ENCODE data around the gene SLC4A2. TPM values are rescaled to one million over a fixed set of nuclear protein-coding genes. Genes with fewer than 3 reads are reported as not detected.

The SLC4A2 gene
- polyA plus RNA-seq, 2 of the 4 experiments (the other 2 are of a cell fraction): 112 to 275 TPM

DNA sequence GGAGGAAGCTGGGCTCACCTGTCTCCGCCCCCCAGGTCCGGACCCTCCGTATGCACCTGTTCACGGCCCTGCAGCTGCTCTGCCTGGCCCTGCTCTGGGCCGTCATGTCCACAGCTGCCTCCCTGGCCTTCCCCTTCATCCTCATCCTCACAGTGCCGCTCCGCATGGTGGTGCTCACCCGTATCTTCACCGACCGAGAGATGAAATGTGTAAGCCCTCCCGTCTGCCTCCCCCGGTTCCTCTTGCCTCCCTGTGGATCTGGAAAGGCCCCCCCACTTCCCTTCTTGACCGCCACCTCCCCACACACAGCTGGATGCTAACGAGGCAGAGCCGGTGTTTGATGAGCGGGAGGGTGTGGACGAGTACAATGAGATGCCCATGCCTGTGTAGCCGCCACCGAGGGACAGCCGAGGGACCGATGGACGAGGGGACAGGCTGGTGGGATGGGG lies 16.6 kb downstream of the SLC4A2 start:
- FAIRE-seq: no peak
- 90% methylated on average over 21 of the region's 22 CpGs for WGBS (ENCODE audit: missing lambda C conversion rate)
- POLR2A ChIA-PET: interaction anchor here (3.7 kb wide), 1 partner anchor 13 kb away, joined by 20 read pairs; no protein-coding TSS in a partner anchor

GRCh38 chr7:151076863-151077704 lies 17.7 kb downstream of the SLC4A2 start:
- ATAC-seq (peak; percentile 33 to 51), FAIRE-seq (no peak), DNase-seq (ENCODE audit: low read depth in 1 of 2, low spot score in 1 of 2) (peak; percentile 69 to 70)
- peak overlapping the region in 1 of 2 experiments; percentile 4; a peak in 2 of 6 replicates for H3K27ac ChIP-seq
- 84% methylated on average over 18 of the region's 33 CpGs for WGBS (ENCODE audit: missing lambda C conversion rate)
- no peak overlapping the region for H3K4me2 ChIP-seq
- POLR2A ChIA-PET: interaction anchor here (3.7 kb wide), 1 partner anchor 14 kb away, joined by 20 read pairs; no protein-coding TSS in a partner anchor
- CTCF ChIA-PET: interaction anchor here (0.8 to 27.1 kb wide), 9 partner anchors 9 to 76 kb away, joined by 3 to 412 read pairs (median 5); partner anchors contain the start of gene AGAP3
- H3K4me3 ChIP-seq: no peak overlapping the region
- H3K9me3 ChIP-seq: no peaks in the 10 kb centered on the region
- peaks cover 44% of the 10 kb centered on the region for H3K4me1 ChIP-seq
- TF ChIP-seq RAD21 (conservative IDR thresholded peaks at IDR 0.05 in 1 of 2, IDR thresholded peaks at IDR 0.05 in 1 of 2) (0 out of 5 replicates have a peak, but pooled peaks of 1 of the 2 experiments have one; percentile 10), E2F6 (IDR thresholded peaks at IDR 0.05; ENCODE audit: borderline replicate concordance, low read depth) (no peak), RCOR1 (IDR thresholded peaks at IDR 0.05; ENCODE audit: low read depth, low read length) (no peak), HMGXB4 (CRISPR knock-in tag; IDR thresholded peaks at IDR 0.05; ENCODE audit: borderline replicate concordance) (no peak), SREBF2 (IDR thresholded peaks at IDR 0.05) (no peak), PHF8 (IDR thresholded peaks at IDR 0.05; ENCODE audit: borderline replicate concordance, low read depth) (no peak), CHD4 (IDR thresholded peaks at IDR 0.05; ENCODE audit: borderline replicate concordance) (no peak), NPAS2 (CRISPR knock-in tag; IDR thresholded peaks at IDR 0.05; ENCODE audit: borderline replicate concordance) (no peak), EP300 (IDR thresholded peaks at IDR 0.05) (no peak), KDM5A (IDR thresholded peaks at IDR 0.05) (no peak), MYC (IDR thresholded peaks at IDR 0.05; ENCODE audit: borderline replicate concordance, low read length) (no peak), FOSB (CRISPR knock-in tag; IDR thresholded peaks at IDR 0.05) (no peak), CEBPB (IDR thresholded peaks at IDR 0.05) (no peak), JUN (IDR thresholded peaks at IDR 0.05) (0 out of 5 replicates have a peak, but pooled peaks of 1 of the 2 experiments have one; percentile 44), MAFK (IDR thresholded peaks at IDR 0.05; ENCODE audit: partially characterized antibody) (no peak), FOSL2 (IDR thresholded peaks at IDR 0.05) (no peak), FOSL2 (CRISPR knock-in tag; IDR thresholded peaks at IDR 0.05) (no peak)
- TF ChIP-seq, protein P1, sequence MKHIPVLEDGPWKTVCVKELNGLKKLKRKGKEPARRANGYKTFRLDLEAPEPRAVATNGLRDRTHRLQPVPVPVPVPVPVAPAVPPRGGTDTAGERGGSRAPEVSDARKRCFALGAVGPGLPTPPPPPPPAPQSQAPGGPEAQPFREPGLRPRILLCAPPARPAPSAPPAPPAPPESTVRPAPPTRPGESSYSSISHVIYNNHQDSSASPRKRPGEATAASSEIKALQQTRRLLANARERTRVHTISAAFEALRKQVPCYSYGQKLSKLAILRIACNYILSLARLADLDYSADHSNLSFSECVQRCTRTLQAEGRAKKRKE (CRISPR knock-in tag; IDR thresholded peaks at IDR 0.05; ENCODE audit: low read depth): no peak

More for the DNA sequence above, 16.6 kb downstream of the SLC4A2 start:
- CTCF ChIA-PET: interaction anchor here (0.6 to 27.1 kb wide), 13 partner anchors 9 to 92 kb away, joined by 3 to 412 read pairs (median 4); partner anchors contain the start of gene AGAP3
- Histone ChIP-seq H3K9me3 (no peaks in the 10 kb centered on the region), H3K4me1 (peaks cover 33% of the 10 kb centered on the region), H3K4me2 (no peak overlapping the region), H3K4me3 (no peak overlapping the region), H3K27ac (no peak overlapping the region)
- ATAC-seq (no peak), DNase-seq (ENCODE audit: low read depth in 1 of 2, low spot score in 1 of 2) (no peak)
- TF ChIP-seq MYC (IDR thresholded peaks at IDR 0.05; ENCODE audit: borderline replicate concordance, low read length) (no peak), POLR2A (IDR thresholded peaks at IDR 0.05; ENCODE audit: low read length) (no peak), ZSCAN20 (CRISPR knock-in tag; IDR thresholded peaks at IDR 0.05) (no peak), PBX3 (IDR thresholded peaks at IDR 0.05) (no peak; the same call in 1 of the 2 replicates), FOSB (CRISPR knock-in tag; IDR thresholded peaks at IDR 0.05) (no peak), CTCF (IDR thresholded peaks at IDR 0.05) (no peak), EHMT2 (IDR thresholded peaks at IDR 0.05; ENCODE audit: low read depth) (no peak), BHLHE40 (IDR thresholded peaks at IDR 0.05; ENCODE audit: low read depth, low read length) (no peak), RNF2 (IDR thresholded peaks at IDR 0.05; ENCODE audit: borderline replicate concordance, low read depth) (no peak), MAFK (IDR thresholded peaks at IDR 0.05; ENCODE audit: partially characterized antibody) (no peak)
